Nephron (organoid): ENCODE results near the gene TRIO.
A peak's percentile ranks its signal among the peaks of the same experiment; 100 is the strongest.

Experiments used
- H3K27ac Mint-ChIP-seq, 3 experiments: 2 replicates each; pipeline ENCODE4 v1.8.0; 2020; ENCODE audit warnings: mixed read lengths in 3 of 3, mild to moderate bottlenecking in 2 of 3, moderate library complexity in 1 of 3
- H3K27me3 Mint-ChIP-seq: 2 replicates; pipeline ENCODE4 v1.8.0; 2021; ENCODE audit warnings: low read depth, mild to moderate bottlenecking, moderate library complexity, mixed read lengths
- H3K36me3 Mint-ChIP-seq: 2 replicates; pipeline ENCODE4 v1.8.0; 2020; ENCODE audit warnings: low read depth, mixed read lengths
- H3K4me1 Mint-ChIP-seq: 2 replicates; pipeline ENCODE4 v1.8.0; 2020; ENCODE audit warnings: mixed read lengths
- H3K4me3 Mint-ChIP-seq, 3 experiments: 2 replicates each; pipeline ENCODE4 v1.8.0; 2020; ENCODE audit warnings: mild to moderate bottlenecking in 3 of 3, mixed read lengths in 3 of 3, moderate library complexity in 2 of 3
- H3K9me3 Mint-ChIP-seq: 2 replicates; pipeline ENCODE4 v1.8.0; 2020; ENCODE audit warnings: mixed read lengths
- CTCF ChIP-seq, 3 experiments: fragments of 200-600 bp; sonication (generic); IDR thresholded peaks; one replicate each; pipeline ENCODE4 v1.5.0; 2021; ENCODE audit warnings: antibody characterized with exemption in 3 of 3; ENCODE audit not compliant: unreplicated experiment in 3 of 3

TRIO gene

GRCh38 chr5:14295610-14296009 is 152.5 kb downstream of the TRIO start:
- H3K4me3 Mint-ChIP-seq = no peak overlapping the region
- H3K4me1 Mint-ChIP-seq = peaks cover 25% of the 10 kb centered on the region
- H3K9me3 Mint-ChIP-seq = no peaks in the 10 kb centered on the region
- H3K27ac Mint-ChIP-seq = peak overlapping the region in 2 of 3 experiments; percentile 16 to 23
- H3K36me3 Mint-ChIP-seq = peaks cover 54% of the 10 kb centered on the region
- no peaks in the 10 kb centered on the region for H3K27me3 Mint-ChIP-seq
- no peak for TF ChIP-seq CTCF (IDR thresholded peaks at IDR 0.05; ENCODE audit: unreplicated experiment in 3 of 3)

GRCh38 chr5:14296533-14297331 is 153.6 kb downstream of the TRIO start:
- no peaks in the 10 kb centered on the region for H3K9me3 Mint-ChIP-seq
- H3K4me3 Mint-ChIP-seq = no peak overlapping the region
- no peak for TF ChIP-seq CTCF (IDR thresholded peaks at IDR 0.05; ENCODE audit: unreplicated experiment in 3 of 3)
- no peaks in the 10 kb centered on the region for H3K27me3 Mint-ChIP-seq
- H3K27ac Mint-ChIP-seq = peak overlapping the region in 1 of 3 experiments; percentile 16
- H3K4me1 Mint-ChIP-seq = peaks cover 25% of the 10 kb centered on the region
- H3K36me3 Mint-ChIP-seq = peaks cover 55% of the 10 kb centered on the region

GRCh38 chr5:14297697-14298096 is 154.6 kb downstream of the TRIO start:
- Mint-ChIP-seq H3K27me3 (no peaks in the 10 kb centered on the region), H3K36me3 (peaks cover 45% of the 10 kb centered on the region), H3K9me3 (no peaks in the 10 kb centered on the region), H3K4me3 (no peak overlapping the region), H3K27ac (peak overlapping the region in 1 of 3 experiments; percentile 38), H3K4me1 (peaks cover 25% of the 10 kb centered on the region)
- TF ChIP-seq CTCF (IDR thresholded peaks at IDR 0.05; ENCODE audit: unreplicated experiment in 3 of 3) = no peak

- Mint-ChIP-seq H3K4me1 (peaks cover 25% of the 10 kb centered on the region), H3K4me3 (no peak overlapping the region), H3K9me3 (no peaks in the 10 kb centered on the region), H3K36me3 (peaks cover 41% of the 10 kb centered on the region), H3K27me3 (no peaks in the 10 kb centered on the region), H3K27ac (peak overlapping the region in 2 of 3 experiments; percentile 38 to 66)
- no peak for TF ChIP-seq CTCF (IDR thresholded peaks at IDR 0.05; ENCODE audit: unreplicated experiment in 3 of 3)
Measured at GRCh38 chr5:14298126-14298847, 155.1 kb downstream of the TRIO start.

GRCh38 chr5:14299666-14300065 is 156.5 kb downstream of the TRIO start:
- Mint-ChIP-seq H3K4me3 (no peak overlapping the region), H3K4me1 (peaks cover 25% of the 10 kb centered on the region), H3K9me3 (no peaks in the 10 kb centered on the region), H3K36me3 (peaks cover 46% of the 10 kb centered on the region), H3K27ac (no peak overlapping the region), H3K27me3 (no peaks in the 10 kb centered on the region)
- TF ChIP-seq CTCF (IDR thresholded peaks at IDR 0.05; ENCODE audit: unreplicated experiment in 3 of 3) = no peak
